Esophagus (tissue), 2 donors: Measurements from ENCODE around the gene DEDD. TPM values are rescaled to one million over a fixed set of nuclear protein-coding genes. Genes with fewer than 3 reads are reported as not detected.

Source experiments
- H3K27ac ChIP-seq, 2 donors: one replicate each; pipeline ENCODE4 v1.5.1; 2013; ENCODE audit warnings: low read depth in 2 of 2, mild to moderate bottlenecking in 2 of 2, inconsistent platforms in 1 of 2, low read length in 1 of 2, moderate library complexity in 1 of 2
- H3K27me3 ChIP-seq, 2 donors: one replicate each; pipeline ENCODE4 v1.6.1; 2013; ENCODE audit warnings: low read length in 2 of 2, control low read depth in 1 of 2, mild to moderate bottlenecking in 1 of 2; ENCODE audit not compliant: insufficient read depth in 2 of 2, control insufficient read depth in 1 of 2
- H3K36me3 ChIP-seq, 2 donors: one replicate each; pipeline ENCODE4 v1.6.1; 2013; ENCODE audit warnings: low read length in 1 of 2; ENCODE audit not compliant: control insufficient read depth in 2 of 2, insufficient read depth in 2 of 2
- H3K4me1 ChIP-seq, 2 donors: one replicate each; pipeline ENCODE4 v1.6.1; 2013; ENCODE audit warnings: low read length in 1 of 2; ENCODE audit not compliant: control insufficient read depth in 2 of 2, insufficient read depth in 2 of 2
- H3K4me3 ChIP-seq, 2 donors: one replicate each; pipeline ENCODE4 v1.5.1; 2013; ENCODE audit warnings: low read length in 2 of 2, mild to moderate bottlenecking in 2 of 2, low read depth in 1 of 2, moderate library complexity in 1 of 2
- H3K9me3 ChIP-seq, 2 donors: one replicate each; pipeline ENCODE4 v1.6.1; 2013; ENCODE audit warnings: mild to moderate bottlenecking in 2 of 2, low read depth in 1 of 2, low read length in 1 of 2, moderate library complexity in 1 of 2; ENCODE audit not compliant: control insufficient read depth in 2 of 2, insufficient read depth in 1 of 2
- WGBS, 2 donors: extraction: QIAGEN DNeasy Blood & Tissue Kit; methylation state at CpG; one replicate each; pipeline ENCODE4 v1.1.7; 2013; 5-methylcytosine and 5-hydroxymethylcytosine counted together
- polyA plus RNA-seq, 2 donors: library from polyadenylated mRNA; stranded (reverse); fragments of 200-250 nt; gene quantifications; one replicate each; pipeline ENCODE4 v1.2.3, GENCODE V29; 2013
- donor health status: healthy with polysubstance abuse.
- donor health status: Bipolar disorder and iron deficiency.

Gene DEDD
- polyA plus RNA-seq, 2 donors: 15.5 to 24.4 TPM

DNA sequence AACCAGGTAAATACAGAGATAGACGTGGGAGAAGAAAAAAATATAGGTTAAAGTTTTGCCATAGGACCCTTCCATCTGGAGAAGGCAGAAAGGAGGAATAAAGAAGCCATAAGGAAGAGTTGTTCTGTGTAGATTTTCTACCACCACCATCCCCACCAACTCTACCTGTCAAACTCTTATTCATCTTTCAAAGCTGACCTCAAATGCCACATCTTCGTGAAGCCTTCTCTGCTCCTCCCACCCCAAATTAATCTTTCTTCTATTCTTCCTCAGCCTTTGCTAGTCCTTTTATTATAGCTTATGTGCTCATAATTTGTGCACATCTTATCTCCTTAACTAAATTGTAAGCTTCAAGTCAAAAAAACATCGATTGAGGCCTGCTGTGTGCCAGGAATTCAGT is 41.9 kb downstream of the DEDD start:
- H3K4me3 ChIP-seq: no peak overlapping the region
- peak overlapping the region in 1 of 2 donors; percentile 33 for H3K27ac ChIP-seq
- no peaks in the 10 kb centered on the region for H3K36me3 ChIP-seq

DNA sequence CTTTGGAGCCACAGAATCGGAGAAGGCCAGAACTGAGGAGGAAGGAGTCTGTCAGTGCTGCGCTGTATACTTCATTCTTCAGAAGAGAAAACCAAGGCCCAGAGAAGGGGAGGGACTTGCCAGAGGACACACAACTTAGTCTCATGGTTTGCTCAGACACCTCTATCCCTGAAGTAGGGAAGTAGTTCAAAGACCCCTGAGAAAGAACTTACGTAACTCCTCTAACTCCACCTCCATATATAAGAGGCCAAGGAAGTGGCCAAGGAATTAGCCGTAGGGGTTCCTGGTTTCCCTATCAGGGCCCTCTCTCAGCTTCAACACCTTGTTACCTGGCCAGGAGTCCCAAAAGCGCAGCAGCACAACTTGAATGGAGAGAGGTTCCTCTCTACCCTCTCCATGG is 42.5 kb downstream of the DEDD start:
- Histone ChIP-seq H3K27ac (peak overlapping the region; percentile 94 to 96), H3K27me3 (no peaks in the 10 kb centered on the region), H3K36me3 (no peaks in the 10 kb centered on the region), H3K4me3 (peak overlapping the region in 1 of 2 donors; percentile 68), H3K9me3 (no peaks in the 10 kb centered on the region), H3K4me1 (peaks cover 0 to 22% of the 10 kb centered on the region in 2 donors)
- 89 to 94% methylated on average over 5 of the region's 5 CpGs for WGBS, 2 donors

More for the DNA sequence above, 41.9 kb downstream of the DEDD start:
- no peaks in the 10 kb centered on the region for H3K9me3 ChIP-seq
- 75 to 77% methylated on average over 3 of the region's 3 CpGs for WGBS, 2 donors
- peaks cover 0 to 24% of the 10 kb centered on the region in 2 donors for H3K4me1 ChIP-seq
- H3K27me3 ChIP-seq: no peaks in the 10 kb centered on the region

DNA sequence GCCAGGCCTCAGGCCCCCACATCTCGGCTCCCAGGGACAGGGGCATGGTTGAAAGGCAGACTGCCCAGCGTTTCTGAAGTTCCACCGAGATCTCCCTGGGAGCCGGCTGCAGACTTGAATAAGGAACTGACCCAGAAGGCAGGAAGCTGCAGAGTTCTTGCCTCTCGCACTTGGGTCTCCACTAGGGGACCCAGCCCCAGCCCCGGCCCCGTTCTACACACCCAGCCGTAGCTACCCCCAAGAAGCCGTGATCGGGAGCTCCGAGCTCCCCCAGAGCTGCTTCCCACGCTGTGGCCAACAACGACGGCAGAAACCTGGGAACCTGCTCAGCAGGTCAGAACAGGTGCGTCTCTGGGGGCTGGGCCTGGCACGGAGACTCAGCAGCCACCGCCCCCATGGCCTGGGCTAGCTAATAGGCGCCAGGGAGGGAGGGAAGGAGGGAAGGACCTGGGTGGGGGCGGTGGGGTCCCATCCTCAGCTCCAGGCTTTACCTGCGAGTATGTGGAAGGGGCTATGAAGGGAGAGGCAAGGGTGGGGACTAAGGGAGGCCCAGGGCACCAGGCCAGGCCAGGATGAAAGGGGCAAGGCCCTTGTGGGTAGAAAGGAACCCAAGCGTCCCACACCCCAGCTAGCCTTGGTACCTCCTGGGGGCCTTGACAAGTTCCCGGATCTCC is 43.1 kb downstream of the DEDD start, which contains the start of gene NECTIN4:
NECTIN4 (minus strand) TSS at position 308 of the 674 bp plus-strand sequence; CDS start at position 46, 262 bp downstream.
- Histone ChIP-seq H3K9me3 (no peaks in the 10 kb centered on the region), H3K4me3 (peak within 1 kb of the TSS; percentile 68 to 73), H3K36me3 (no peaks in the 10 kb centered on the region), H3K27me3 (no peaks in the 10 kb centered on the region), H3K4me1 (peaks cover 0 to 23% of the 10 kb centered on the region in 2 donors), H3K27ac (peak within 1 kb of the TSS; percentile 94 to 96)
- WGBS, 2 donors: 35 to 47% methylated on average over 22 of the region's 22 CpGs

DNA sequence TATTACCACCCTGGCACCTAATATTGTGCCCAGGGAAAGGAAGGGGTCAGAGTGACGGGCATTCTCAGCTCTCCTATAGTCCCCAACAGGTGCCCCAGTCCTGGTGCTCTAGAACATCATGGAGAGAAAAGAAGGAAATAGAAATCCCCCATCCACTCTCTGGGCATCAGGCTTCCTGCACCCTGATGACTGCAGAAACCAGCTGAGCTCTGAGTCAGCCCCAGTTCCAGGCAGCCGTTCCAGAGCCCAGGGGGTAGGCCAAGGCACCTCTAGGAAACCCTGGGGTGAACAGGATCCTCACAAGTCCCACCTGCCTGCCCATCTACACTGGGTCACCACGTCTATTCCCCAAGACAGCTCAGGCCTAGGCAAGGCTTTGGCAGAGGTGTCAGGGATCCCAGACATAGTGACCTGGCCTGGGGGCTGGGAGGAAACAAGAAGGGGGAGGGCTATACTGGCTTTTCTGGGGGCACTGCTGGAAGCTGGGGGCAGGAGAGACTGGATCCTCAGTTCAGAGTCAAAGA is 43.8 kb downstream of the DEDD start:
- Histone ChIP-seq H3K36me3 (no peaks in the 10 kb centered on the region), H3K4me3 (peak overlapping the region; percentile 68 to 73), H3K27ac (peak overlapping the region; percentile 94 to 96), H3K27me3 (no peaks in the 10 kb centered on the region), H3K9me3 (no peaks in the 10 kb centered on the region), H3K4me1 (peaks cover 0 to 23% of the 10 kb centered on the region in 2 donors)
- WGBS, 2 donors: 54 to 61% methylated on average over 3 of the region's 3 CpGs

DNA sequence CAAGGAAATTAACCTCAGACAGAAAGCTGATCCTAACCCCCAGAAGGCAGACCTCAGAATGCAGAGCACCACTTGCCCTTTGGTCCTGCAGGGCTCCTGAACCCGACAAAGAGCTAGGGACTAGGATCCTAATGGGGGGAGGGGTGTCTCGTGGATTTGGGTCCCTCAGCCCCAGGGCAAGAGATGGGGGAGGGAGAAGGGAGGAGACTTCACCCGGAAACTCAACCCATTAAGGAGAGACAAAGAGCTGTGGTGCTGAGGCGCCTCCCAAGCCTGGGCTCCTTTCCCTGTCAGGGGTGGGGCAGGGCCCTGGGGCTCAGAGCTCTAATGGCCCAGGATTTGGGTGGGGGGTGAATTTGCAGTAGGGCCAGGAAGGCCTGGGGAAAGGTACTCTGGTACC is 46.0 kb downstream of the DEDD start:
- Histone ChIP-seq H3K27me3 (no peaks in the 10 kb centered on the region), H3K4me1 (peaks cover 0 to 8% of the 10 kb centered on the region in 2 donors), H3K4me3 (peak overlapping the region; percentile 68 to 73), H3K27ac (peak overlapping the region; percentile 94 to 96), H3K9me3 (no peaks in the 10 kb centered on the region), H3K36me3 (no peaks in the 10 kb centered on the region)
- 51% methylated on average over 4 of the region's 4 CpGs for WGBS, 2 donors

DNA sequence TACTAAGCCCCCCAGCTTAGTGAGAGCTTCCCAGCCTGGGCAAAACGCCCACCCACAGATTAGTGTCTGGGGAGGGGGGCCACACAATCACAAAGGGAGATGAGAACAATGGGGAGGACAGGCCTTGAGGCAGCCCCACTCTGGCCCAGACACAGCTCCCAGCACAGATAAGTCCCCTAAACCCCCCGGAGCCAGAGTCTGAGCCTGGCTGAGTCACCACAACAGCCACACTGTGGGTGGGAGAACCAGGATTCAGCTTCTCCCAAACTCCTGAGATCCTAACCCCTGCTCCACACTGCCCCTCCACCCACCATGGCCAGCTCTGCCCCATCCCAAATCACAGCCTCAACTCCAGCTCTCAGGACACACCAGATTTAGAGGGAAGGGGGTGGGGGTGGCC is 47.3 kb downstream of the DEDD start:
- Histone ChIP-seq H3K27me3 (no peaks in the 10 kb centered on the region), H3K9me3 (no peaks in the 10 kb centered on the region), H3K4me3 (peak overlapping the region; percentile 68 to 73), H3K36me3 (no peaks in the 10 kb centered on the region), H3K4me1 (peaks cover 0 to 13% of the 10 kb centered on the region in 2 donors), H3K27ac (peak overlapping the region; percentile 94 to 96)
- WGBS, 2 donors: 51 to 62% methylated on average over 2 of the region's 2 CpGs

DNA sequence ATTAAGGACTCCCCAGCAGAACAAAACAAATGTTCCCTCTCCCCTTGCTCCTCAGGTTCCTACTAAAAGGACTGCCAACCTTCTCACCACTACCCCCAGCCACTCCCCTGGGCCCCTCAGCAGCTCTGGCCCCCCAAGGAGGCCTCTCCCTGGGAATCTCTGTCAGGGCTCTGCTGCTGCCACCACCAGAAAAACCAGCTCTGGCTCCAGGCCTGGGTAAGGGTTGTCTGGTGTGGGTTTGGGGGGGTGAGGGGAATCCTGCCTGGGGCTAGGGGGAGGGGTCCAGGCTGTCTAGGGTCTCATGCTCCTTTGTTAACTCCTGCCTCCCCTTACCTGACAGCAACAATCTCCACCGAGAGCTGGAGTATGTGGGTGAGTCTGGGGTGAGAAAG is 47.9 kb downstream of the DEDD start:
- peaks cover 3 to 14% of the 10 kb centered on the region in 2 donors for H3K4me1 ChIP-seq
- peak overlapping the region; percentile 68 to 73 for H3K4me3 ChIP-seq

DNA sequence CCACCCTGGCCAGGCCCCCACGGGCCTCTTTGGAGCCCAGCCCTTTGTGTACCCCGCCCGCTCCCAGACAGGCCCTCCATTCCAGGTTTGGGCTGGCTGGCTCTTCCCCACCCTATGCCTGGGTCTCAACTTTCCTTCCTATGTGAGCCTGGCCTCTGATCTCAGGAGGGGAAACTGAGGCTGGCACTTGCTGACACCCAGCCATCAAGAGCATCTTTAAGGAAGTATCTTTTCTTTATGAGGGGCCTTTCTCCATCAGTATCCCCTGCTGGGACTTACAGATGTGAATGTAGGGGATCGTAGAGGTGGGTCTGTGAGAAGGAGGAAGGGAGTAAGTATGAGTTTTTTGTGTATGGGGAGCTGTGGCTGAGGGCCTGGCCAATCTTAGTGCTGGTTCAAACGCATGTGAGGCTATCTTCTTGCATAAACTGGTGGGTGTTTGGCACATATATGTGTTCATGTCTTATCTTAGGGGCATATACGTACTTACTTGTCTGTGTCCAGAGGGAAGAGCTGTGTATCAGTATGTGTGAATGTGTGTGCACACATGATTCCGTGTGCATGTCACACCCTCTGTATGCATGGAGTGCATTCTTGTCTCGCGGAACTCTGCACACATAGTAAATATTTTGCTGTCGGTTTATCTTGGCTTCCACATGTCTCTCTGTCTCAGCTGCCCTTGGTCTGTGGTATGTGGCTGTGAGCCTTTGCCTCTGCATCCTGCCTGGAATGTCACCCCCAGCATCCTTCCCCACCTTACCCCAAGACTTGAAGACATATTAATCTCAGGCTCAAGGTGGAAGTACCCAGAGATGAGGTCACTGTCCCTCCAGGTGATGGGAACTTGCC is 48.5 kb downstream of the DEDD start:
- peak overlapping the region; percentile 9 to 68 for H3K4me3 ChIP-seq
- peaks cover 0 to 7% of the 10 kb centered on the region in 2 donors for H3K36me3 ChIP-seq
- WGBS, 2 donors: 58 to 65% methylated on average over 10 of the region's 10 CpGs
- H3K27ac ChIP-seq: peak overlapping the region; percentile 94 to 96
- H3K4me1 ChIP-seq: peaks cover 6 to 16% of the 10 kb centered on the region in 2 donors
- no peaks in the 10 kb centered on the region for H3K9me3 ChIP-seq
- H3K27me3 ChIP-seq: no peaks in the 10 kb centered on the region

More for the DNA sequence above, 47.9 kb downstream of the DEDD start:
- no peaks in the 10 kb centered on the region for H3K27me3 ChIP-seq
- peak overlapping the region; percentile 94 to 96 for H3K27ac ChIP-seq
- no peaks in the 10 kb centered on the region for H3K9me3 ChIP-seq
- peaks cover 0 to 4% of the 10 kb centered on the region in 2 donors for H3K36me3 ChIP-seq
- WGBS, 2 donors: 92% methylated on average over 1 of the region's 1 CpG

DNA sequence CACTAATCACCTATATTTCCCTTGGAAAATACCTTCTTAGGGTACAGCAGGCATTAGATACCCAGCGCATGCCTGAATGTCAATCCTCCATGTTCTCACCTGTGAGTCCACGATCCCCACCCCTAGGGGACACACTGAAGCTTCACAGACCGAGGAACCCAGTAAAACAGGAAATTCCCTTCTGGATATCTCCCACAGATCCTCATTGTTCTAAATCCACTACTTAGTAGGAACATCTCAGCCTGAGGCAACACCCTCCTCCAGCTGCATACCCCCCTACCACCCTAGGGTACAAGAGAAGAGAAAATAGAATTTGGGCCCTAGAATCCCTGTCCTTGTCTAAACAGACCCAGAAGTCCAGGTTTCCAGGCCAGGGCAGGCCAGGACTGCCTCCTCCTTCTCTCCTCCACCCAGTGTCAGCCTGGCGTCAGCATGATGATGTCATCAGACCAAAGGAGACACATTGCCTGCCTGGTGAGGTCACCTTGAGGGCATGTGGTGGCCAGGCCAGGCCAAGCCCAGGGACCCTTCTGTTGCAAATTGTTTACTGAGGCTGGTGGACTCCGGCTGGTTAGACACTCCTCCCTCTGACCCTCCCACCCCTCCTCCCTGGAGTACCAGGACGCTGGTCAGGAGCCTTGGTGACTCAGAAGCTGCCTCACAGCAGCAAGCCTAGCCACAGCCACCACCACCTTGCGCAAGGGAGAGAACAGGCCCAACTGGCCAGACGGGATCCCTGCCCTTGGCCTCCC is 49.3 kb downstream of the DEDD start:
- no peaks in the 10 kb centered on the region for H3K27me3 ChIP-seq
- H3K27ac ChIP-seq: peak overlapping the region; percentile 96
- no peaks in the 10 kb centered on the region for H3K9me3 ChIP-seq
- H3K4me3 ChIP-seq: peak overlapping the region; percentile 20 to 68
- 39% methylated on average over 8 of the region's 8 CpGs for WGBS, 2 donors
- peaks cover 0 to 7% of the 10 kb centered on the region in 2 donors for H3K36me3 ChIP-seq
- H3K4me1 ChIP-seq: peaks cover 6 to 16% of the 10 kb centered on the region in 2 donors
